ENCODE data around the gene SURF1. TPM values are rescaled to one million over a fixed set of nuclear protein-coding genes. Genes with fewer than 3 reads are reported as not detected.

SURF1 gene
- total RNA-seq, 1 experiment from 2014 or later = 71.7 TPM

Other genes starting within 250 kb of the SURF1 start
- gene RALGDS, start 235.2 kb downstream of the SURF1 start, total RNA-seq (2021; ENCODE audit: unreplicated experiment) = 36.1 TPM
- 0.34 TPM for gene GBGT1, start 192.6 kb downstream of the SURF1 start, total RNA-seq (2021; ENCODE audit: unreplicated experiment)
- gene OBP2B, start 147.2 kb downstream of the SURF1 start, total RNA-seq (2021; ENCODE audit: unreplicated experiment) = not detected
- 1.2 TPM for gene ABO, start 81.3 kb downstream of the SURF1 start, total RNA-seq (2021; ENCODE audit: unreplicated experiment)
- gene SURF6, start 20.3 kb downstream of the SURF1 start, total RNA-seq (2021; ENCODE audit: unreplicated experiment) = 30.1 TPM
- gene MED22, start 8.4 kb downstream of the SURF1 start, total RNA-seq (2021; ENCODE audit: unreplicated experiment) = 18.6 TPM
- gene RPL7A, start 8.3 kb downstream of the SURF1 start, total RNA-seq (2021; ENCODE audit: unreplicated experiment) = 2,837 TPM
- 27.8 TPM for gene SURF2, start 63 bp upstream of the SURF1 start, total RNA-seq (2021; ENCODE audit: unreplicated experiment)
- gene SURF4, start 19.6 kb upstream of the SURF1 start, total RNA-seq (2021; ENCODE audit: unreplicated experiment) = 134 TPM
- gene STKLD1, start 19.9 kb upstream of the SURF1 start, total RNA-seq (2021; ENCODE audit: unreplicated experiment) = 0.37 TPM
- 24.6 TPM for gene REXO4, start 61.5 kb upstream of the SURF1 start, total RNA-seq (2021; ENCODE audit: unreplicated experiment)
- gene ADAMTS13, start 65.9 kb upstream of the SURF1 start, total RNA-seq (2021; ENCODE audit: unreplicated experiment) = 9.2 TPM
- 6.9 TPM for gene CACFD1, start 103.5 kb upstream of the SURF1 start, total RNA-seq (2021; ENCODE audit: unreplicated experiment)
- 10.7 TPM for gene SLC2A6, start 122.6 kb upstream of the SURF1 start, total RNA-seq (2021; ENCODE audit: unreplicated experiment)
- gene MYMK, start 168.5 kb upstream of the SURF1 start, total RNA-seq (2021; ENCODE audit: unreplicated experiment) = not detected
- not detected for gene ADAMTSL2, start 178.2 kb upstream of the SURF1 start, total RNA-seq (2021; ENCODE audit: unreplicated experiment)

All from HCT116 (cell line).